Eye (tissue), 1 donor: ENCODE data around the gene CNN3.

ENCODE experiments used
- DNase-seq: peaks from one replicate; pipeline ENCODE4 v3.0.0-alpha.2; 2015

The CNN3 gene

DNA sequence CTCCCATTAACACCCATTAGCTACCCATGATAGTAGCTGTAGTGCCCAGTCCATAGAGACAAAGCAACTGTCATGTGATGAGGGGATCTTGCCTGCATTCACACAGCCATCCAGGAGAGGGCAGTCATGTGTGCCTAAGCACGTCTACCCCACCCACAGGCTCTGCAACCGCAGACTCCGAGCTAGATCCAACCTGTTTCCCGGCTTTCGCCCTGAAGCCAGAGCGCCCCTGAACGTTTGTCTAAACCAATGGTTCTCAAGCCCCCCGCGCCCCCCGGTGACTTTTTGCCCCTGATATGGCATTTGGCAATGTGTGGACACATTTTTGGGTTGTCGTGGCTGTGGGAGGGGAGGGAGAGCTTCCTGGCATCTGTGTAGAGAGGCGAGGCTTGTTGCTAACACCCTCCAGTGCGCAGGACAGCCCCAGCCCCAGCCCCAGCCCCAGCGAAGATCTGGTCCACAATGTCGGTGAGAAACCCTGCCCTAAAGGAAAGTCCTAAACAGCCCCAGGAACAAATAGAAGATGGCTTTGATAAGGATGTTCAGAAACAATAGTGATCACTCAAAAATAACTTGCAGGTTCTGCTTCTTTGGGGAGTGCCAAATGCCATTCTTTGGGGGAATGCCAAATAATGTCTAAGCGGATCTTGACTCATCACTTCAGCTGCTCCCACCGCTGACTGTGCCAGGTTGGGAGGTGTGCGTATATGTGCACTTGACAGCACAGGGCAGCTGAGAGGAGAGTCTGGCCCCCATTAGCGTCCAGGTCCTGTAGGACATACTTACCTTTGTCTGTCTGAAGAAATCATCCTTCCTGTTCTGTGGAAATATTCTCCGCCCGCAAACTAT lies 72.2 kb downstream of the CNN3 start:
- peak; percentile 96 for DNase-seq

DNA sequence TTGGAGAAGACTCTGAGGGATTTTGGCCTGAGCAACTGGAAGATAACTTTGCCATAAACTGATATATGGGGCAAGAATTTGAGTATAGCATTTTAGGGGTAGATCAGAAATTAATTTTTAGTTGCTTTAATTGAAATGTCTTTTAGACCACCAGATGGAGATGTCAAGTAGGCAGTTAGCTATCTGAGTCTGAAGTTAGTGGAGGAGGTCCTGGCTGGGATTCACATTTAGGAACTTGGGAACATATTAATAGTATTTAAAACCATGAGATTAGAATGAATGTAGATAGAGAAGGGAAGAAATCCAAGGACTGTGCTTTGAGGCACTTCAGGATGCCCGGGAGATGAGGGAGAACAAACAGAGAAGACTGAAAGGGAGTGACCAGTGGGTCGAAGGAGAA lies 74.1 kb downstream of the CNN3 start:
- no peak for DNase-seq

DNA sequence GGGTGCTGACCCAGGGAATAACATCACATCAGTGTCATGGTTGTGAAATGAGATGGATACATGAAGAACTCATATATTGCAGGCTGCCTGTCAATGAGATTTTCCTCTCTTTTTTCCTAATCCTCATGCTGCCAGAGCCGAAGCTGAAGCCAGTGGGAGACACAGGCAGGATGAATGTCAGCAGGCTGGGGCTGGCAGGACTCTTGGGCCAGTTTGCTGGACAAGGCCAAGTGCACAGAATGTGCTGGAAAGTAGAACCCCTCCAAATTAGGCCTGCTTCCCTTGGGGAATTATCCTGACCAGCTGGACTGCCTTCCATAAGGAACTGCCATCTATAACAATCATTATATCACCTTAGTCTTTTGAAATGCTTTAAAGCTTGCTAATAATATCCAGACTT lies 75.3 kb downstream of the CNN3 start:
- DNase-seq, result no peak
